Measurements from ENCODE around the gene KLC1. TPM values are rescaled to one million over a fixed set of nuclear protein-coding genes. Genes with fewer than 3 reads are reported as not detected.

KLC1 gene
- polyA plus RNA-seq, 2 of the 4 experiments (the other 2 are of a cell fraction), result 81.8 to 150 TPM

DNA sequence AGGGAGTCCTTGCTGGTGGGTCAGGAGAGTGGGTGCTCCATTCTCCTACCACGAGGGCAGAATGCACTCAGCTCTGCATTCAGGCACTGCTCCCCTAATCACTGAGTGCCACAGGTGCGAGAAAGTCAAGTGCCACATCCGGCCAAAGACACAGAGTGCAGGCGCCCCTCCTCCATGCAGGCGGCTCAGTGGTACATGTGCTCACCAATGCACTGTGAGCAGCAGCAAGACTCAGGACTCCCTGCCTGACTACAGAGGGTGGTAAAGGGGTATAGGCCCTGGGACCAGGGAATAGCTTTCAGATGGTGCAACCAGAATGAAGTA, 119.5 kb downstream of the KLC1 start:
- ChIA-PET CTCF (no interaction called here), POLR2A (no interaction called here)
- H3K4me2 ChIP-seq, result no peak overlapping the region
- no peak overlapping the region for H3K4me3 ChIP-seq
- no peak overlapping the region for H3K27ac ChIP-seq
- WGBS (ENCODE audit: missing lambda C conversion rate), result 81% methylated on average over 5 of the region's 5 CpGs
- H3K4me1 ChIP-seq, result 0 out of 3 replicates have a peak, but pooled peaks cover 4% of the 10 kb centered on the region
- ATAC-seq (no peak), DNase-seq (ENCODE audit: low read depth in 1 of 2, low spot score in 1 of 2) (no peak), FAIRE-seq (no peak)
- TF ChIP-seq HOXA7 (CRISPR knock-in tag; IDR thresholded peaks at IDR 0.05) (no peak), MAZ (IDR thresholded peaks at IDR 0.05; ENCODE audit: borderline replicate concordance, low read depth, low read length) (no peak), ZC3H11A (IDR thresholded peaks at IDR 0.05) (no peak), HMGXB4 (CRISPR knock-in tag; IDR thresholded peaks at IDR 0.05; ENCODE audit: borderline replicate concordance) (no peak), ZFP36 (IDR thresholded peaks at IDR 0.05; ENCODE audit: borderline replicate concordance, partially characterized antibody) (no peak), NPAS2 (CRISPR knock-in tag; IDR thresholded peaks at IDR 0.05; ENCODE audit: borderline replicate concordance) (no peak), TFCP2L1 (CRISPR knock-in tag; IDR thresholded peaks at IDR 0.05) (no peak), NR3C1 (IDR thresholded peaks at IDR 0.05) (no peak), POLR2AphosphoS2 (conservative IDR thresholded peaks at IDR 0.05; ENCODE audit: low read length) (no peak)
- TF ChIP-seq, protein P1, sequence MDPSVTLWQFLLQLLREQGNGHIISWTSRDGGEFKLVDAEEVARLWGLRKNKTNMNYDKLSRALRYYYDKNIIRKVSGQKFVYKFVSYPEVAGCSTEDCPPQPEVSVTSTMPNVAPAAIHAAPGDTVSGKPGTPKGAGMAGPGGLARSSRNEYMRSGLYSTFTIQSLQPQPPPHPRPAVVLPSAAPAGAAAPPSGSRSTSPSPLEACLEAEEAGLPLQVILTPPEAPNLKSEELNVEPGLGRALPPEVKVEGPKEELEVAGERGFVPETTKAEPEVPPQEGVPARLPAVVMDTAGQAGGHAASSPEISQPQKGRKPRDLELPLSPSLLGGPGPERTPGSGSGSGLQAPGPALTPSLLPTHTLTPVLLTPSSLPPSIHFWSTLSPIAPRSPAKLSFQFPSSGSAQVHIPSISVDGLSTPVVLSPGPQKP (IDR thresholded peaks at IDR 0.05; ENCODE audit: low read depth, low read length), result no peak
- TF ChIP-seq, protein P2, sequence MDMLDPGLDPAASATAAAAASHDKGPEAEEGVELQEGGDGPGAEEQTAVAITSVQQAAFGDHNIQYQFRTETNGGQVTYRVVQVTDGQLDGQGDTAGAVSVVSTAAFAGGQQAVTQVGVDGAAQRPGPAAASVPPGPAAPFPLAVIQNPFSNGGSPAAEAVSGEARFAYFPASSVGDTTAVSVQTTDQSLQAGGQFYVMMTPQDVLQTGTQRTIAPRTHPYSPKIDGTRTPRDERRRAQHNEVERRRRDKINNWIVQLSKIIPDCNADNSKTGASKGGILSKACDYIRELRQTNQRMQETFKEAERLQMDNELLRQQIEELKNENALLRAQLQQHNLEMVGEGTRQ (IDR thresholded peaks at IDR 0.05), result no peak
- TF ChIP-seq, protein P3, sequence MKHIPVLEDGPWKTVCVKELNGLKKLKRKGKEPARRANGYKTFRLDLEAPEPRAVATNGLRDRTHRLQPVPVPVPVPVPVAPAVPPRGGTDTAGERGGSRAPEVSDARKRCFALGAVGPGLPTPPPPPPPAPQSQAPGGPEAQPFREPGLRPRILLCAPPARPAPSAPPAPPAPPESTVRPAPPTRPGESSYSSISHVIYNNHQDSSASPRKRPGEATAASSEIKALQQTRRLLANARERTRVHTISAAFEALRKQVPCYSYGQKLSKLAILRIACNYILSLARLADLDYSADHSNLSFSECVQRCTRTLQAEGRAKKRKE (CRISPR knock-in tag; IDR thresholded peaks at IDR 0.05; ENCODE audit: low read depth), result no peak
- H3K9me3 ChIP-seq, result no peaks in the 10 kb centered on the region

DNA sequence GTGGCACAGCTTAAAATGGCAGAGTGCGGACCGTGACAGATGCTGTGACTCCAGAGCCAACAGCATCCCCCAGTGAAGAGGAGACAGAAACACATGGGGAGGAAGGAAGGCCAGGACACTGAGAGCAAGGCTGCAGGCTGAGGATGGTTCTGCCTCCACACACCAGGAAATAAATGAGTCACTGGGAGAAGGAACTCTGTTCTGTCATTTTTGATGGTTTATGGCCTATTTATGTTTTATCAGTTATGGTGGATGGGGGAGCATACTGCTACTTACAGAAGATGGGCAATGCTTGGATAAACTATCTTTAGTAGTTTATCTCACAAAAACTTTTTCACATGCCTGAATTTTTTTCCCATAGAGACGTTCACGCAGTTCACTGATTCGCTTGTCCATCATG, 120.4 kb downstream of the KLC1 start:
- ChIA-PET POLR2A (no interaction called here), CTCF (no interaction called here)
- Histone ChIP-seq H3K4me1 (0 out of 3 replicates have a peak, but pooled peaks cover 4% of the 10 kb centered on the region), H3K4me3 (no peak overlapping the region), H3K9me3 (no peaks in the 10 kb centered on the region), H3K27ac (no peak overlapping the region), H3K4me2 (no peak overlapping the region)
- no peak for TF ChIP-seq SMC3 (IDR thresholded peaks at IDR 0.05)
- TF ChIP-seq JUNB (IDR thresholded peaks at IDR 0.05), result no peak
- no peak for TF ChIP-seq EHMT2 (IDR thresholded peaks at IDR 0.05; ENCODE audit: low read depth)
- TF ChIP-seq MAZ (IDR thresholded peaks at IDR 0.05; ENCODE audit: borderline replicate concordance, low read depth, low read length), result no peak
- no peak for TF ChIP-seq CBX8 (IDR thresholded peaks at IDR 0.05)
- TF ChIP-seq RNF2 (IDR thresholded peaks at IDR 0.05; ENCODE audit: borderline replicate concordance, low read depth), result no peak
- TF ChIP-seq, protein P4, sequence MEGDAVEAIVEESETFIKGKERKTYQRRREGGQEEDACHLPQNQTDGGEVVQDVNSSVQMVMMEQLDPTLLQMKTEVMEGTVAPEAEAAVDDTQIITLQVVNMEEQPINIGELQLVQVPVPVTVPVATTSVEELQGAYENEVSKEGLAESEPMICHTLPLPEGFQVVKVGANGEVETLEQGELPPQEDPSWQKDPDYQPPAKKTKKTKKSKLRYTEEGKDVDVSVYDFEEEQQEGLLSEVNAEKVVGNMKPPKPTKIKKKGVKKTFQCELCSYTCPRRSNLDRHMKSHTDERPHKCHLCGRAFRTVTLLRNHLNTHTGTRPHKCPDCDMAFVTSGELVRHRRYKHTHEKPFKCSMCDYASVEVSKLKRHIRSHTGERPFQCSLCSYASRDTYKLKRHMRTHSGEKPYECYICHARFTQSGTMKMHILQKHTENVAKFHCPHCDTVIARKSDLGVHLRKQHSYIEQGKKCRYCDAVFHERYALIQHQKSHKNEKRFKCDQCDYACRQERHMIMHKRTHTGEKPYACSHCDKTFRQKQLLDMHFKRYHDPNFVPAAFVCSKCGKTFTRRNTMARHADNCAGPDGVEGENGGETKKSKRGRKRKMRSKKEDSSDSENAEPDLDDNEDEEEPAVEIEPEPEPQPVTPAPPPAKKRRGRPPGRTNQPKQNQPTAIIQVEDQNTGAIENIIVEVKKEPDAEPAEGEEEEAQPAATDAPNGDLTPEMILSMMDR (IDR thresholded peaks at IDR 0.05), result no peak
- TF ChIP-seq PHF8 (IDR thresholded peaks at IDR 0.05; ENCODE audit: borderline replicate concordance, low read depth), result no peak
- ATAC-seq (no peak), FAIRE-seq (no peak), DNase-seq (ENCODE audit: low read depth in 1 of 2, low spot score in 1 of 2) (no peak)
- WGBS (ENCODE audit: missing lambda C conversion rate), result 91% methylated on average over 5 of the region's 5 CpGs

Data from A549 (cell line).